Activated CD8-positive, alpha-beta T cell treated with anti-CD3 and anti-CD28 coated beads, Interleukin-2, amount 10 ng/mL, durations not matched to agents 7 days and 5 days (primary cell): Measurements from ENCODE around the gene TXK. TPM values are rescaled to one million over a fixed set of nuclear protein-coding genes. Genes with fewer than 3 reads are reported as not detected.

ENCODE experiments used
- ATAC-seq: fragments of 150-1000 bp; cut with Tn5 transposase; one replicate; pipeline ENCODE4 v1.10.0; 2021; ENCODE audit warnings: moderate library complexity
- CTCF ChIA-PET: fragments of 350-600 bp; sonication (Branson Sonifier 250); formaldehyde crosslinking; loops from one replicate; lab custom pipeline; 2021; ENCODE audit warnings: antibody characterized with exemption; lab: Charles Lee
- POLR2A ChIA-PET: fragments of 350-600 bp; sonication (Branson Sonifier 250); formaldehyde crosslinking; loops from one replicate; lab custom pipeline; 2021; ENCODE audit warnings: antibody characterized with exemption; lab: Charles Lee
- DNase-seq: peaks from one replicate; pipeline ENCODE4 v3.0.0-alpha.2; 2020
- H3K27ac Mint-ChIP-seq: one replicate; pipeline ENCODE4 v1.8.0; 2021; ENCODE audit warnings: mild to moderate bottlenecking, mixed read lengths
- H3K27me3 Mint-ChIP-seq: one replicate; pipeline ENCODE4 v1.8.0; 2021; ENCODE audit warnings: low read depth, mixed read lengths
- H3K36me3 Mint-ChIP-seq: one replicate; pipeline ENCODE4 v1.8.0; 2021; ENCODE audit warnings: low read depth, mixed read lengths
- H3K4me1 Mint-ChIP-seq: one replicate; pipeline ENCODE4 v1.8.0; 2021; ENCODE audit warnings: low read depth, mixed read lengths
- H3K4me3 Mint-ChIP-seq: one replicate; pipeline ENCODE4 v1.8.0; 2021; ENCODE audit warnings: mild to moderate bottlenecking, mixed read lengths
- H3K9me3 Mint-ChIP-seq: one replicate; pipeline ENCODE4 v1.8.0; 2022; ENCODE audit warnings: mixed read lengths; ENCODE audit not compliant: insufficient read depth
- total RNA-seq, 2 experiments: library from RNA; stranded (reverse); gene quantifications; one replicate each; pipeline ENCODE4 v1.2.3, GENCODE V29; 2021

TXK gene
- total RNA-seq, 2 experiments from 2014 or later, result 60.6 to 63.6 TPM

GRCh38 chr4:48137846-48138245, 3.8 kb upstream of the TXK start:
- Mint-ChIP-seq H3K4me1 (peaks cover 72% of the 10 kb centered on the region), H3K9me3 (no peaks in the 10 kb centered on the region), H3K4me3 (peak overlapping the region; percentile 76), H3K27me3 (no peaks in the 10 kb centered on the region), H3K27ac (peak overlapping the region; percentile 91), H3K36me3 (peaks cover 32% of the 10 kb centered on the region)
- CTCF ChIA-PET, result interaction anchor here (1.0 to 7.4 kb wide), 6 partner anchors 10 to 301 kb away, joined by 3 to 284 read pairs (median 10); no protein-coding TSS in a partner anchor
- ATAC-seq, result peak; percentile 50
- POLR2A ChIA-PET, result interaction anchor here (1.1 to 4.4 kb wide), 5 partner anchors 9 to 225 kb away, joined by 3 to 149 read pairs (median 4); partner anchors contain the start of gene SLAIN2
- peak; percentile 47 for DNase-seq

GRCh38 chr4:48133669-48134068, 381 bp downstream of the TXK start:
- DNase-seq, result no peak
- no peaks in the 10 kb centered on the region for H3K9me3 Mint-ChIP-seq
- H3K27me3 Mint-ChIP-seq, result no peaks in the 10 kb centered on the region
- peak overlapping the region; percentile 92 for H3K27ac Mint-ChIP-seq
- no peak for ATAC-seq
- H3K4me1 Mint-ChIP-seq, result peaks cover 77% of the 10 kb centered on the region
- POLR2A ChIA-PET, result interaction anchor here (0.7 to 1.2 kb wide), 4 partner anchors 15 to 319 kb away, joined by 3 to 5 read pairs (median 4); no protein-coding TSS in a partner anchor
- peak overlapping the region; percentile 90 for H3K4me3 Mint-ChIP-seq
- peaks cover 58% of the 10 kb centered on the region for H3K36me3 Mint-ChIP-seq
- CTCF ChIA-PET, result interaction anchor here (1.4 kb wide), 1 partner anchor 9 kb away, joined by 4 read pairs; no protein-coding TSS in a partner anchor

- Mint-ChIP-seq H3K4me1 (peaks cover 77% of the 10 kb centered on the region), H3K27me3 (no peaks in the 10 kb centered on the region), H3K4me3 (peak overlapping the region; percentile 90), H3K9me3 (no peaks in the 10 kb centered on the region), H3K36me3 (peaks cover 66% of the 10 kb centered on the region), H3K27ac (peak overlapping the region; percentile 92)
- DNase-seq (no peak), ATAC-seq (no peak)
- POLR2A ChIA-PET, result interaction anchor here (1.0 to 5.7 kb wide), 3 partner anchors 7 to 209 kb away, joined by 4 to 149 read pairs (median 4); partner anchors contain the start of gene SLAIN2
- CTCF ChIA-PET, result interaction anchor here (1.0 to 10.5 kb wide), 5 partner anchors 7 to 159 kb away, joined by 3 to 284 read pairs (median 6); no protein-coding TSS in a partner anchor
Observed at GRCh38 chr4:48131736-48132135, 2.3 kb downstream of the TXK start.

GRCh38 chr4:48130100-48130499, 4.0 kb downstream of the TXK start:
- CTCF ChIA-PET, result interaction anchor here (0.9 to 10.5 kb wide), 6 partner anchors 9 to 206 kb away, joined by 3 to 284 read pairs (median 17); no protein-coding TSS in a partner anchor
- no peak for DNase-seq
- H3K4me1 Mint-ChIP-seq, result peaks cover 78% of the 10 kb centered on the region
- H3K27ac Mint-ChIP-seq, result peak overlapping the region; percentile 92
- ATAC-seq, result no peak
- H3K27me3 Mint-ChIP-seq, result no peaks in the 10 kb centered on the region
- POLR2A ChIA-PET, result interaction anchor here (1.0 to 5.7 kb wide), 2 partner anchors 9 to 212 kb away, joined by 4 to 149 read pairs; partner anchors contain the start of gene SLAIN2
- H3K36me3 Mint-ChIP-seq, result peaks cover 68% of the 10 kb centered on the region
- H3K4me3 Mint-ChIP-seq, result peak overlapping the region; percentile 90
- H3K9me3 Mint-ChIP-seq, result no peaks in the 10 kb centered on the region

GRCh38 chr4:48129307-48130014, 4.6 kb downstream of the TXK start:
- Mint-ChIP-seq H3K9me3 (no peaks in the 10 kb centered on the region), H3K27me3 (no peaks in the 10 kb centered on the region), H3K36me3 (peaks cover 70% of the 10 kb centered on the region), H3K27ac (peak overlapping the region; percentile 92), H3K4me1 (peaks cover 78% of the 10 kb centered on the region), H3K4me3 (peak overlapping the region; percentile 90)
- peak; percentile 44 for ATAC-seq
- peak; percentile 74 for DNase-seq
- ChIA-PET CTCF (interaction anchor here (0.9 to 10.5 kb wide), 7 partner anchors 10 to 206 kb away, joined by 3 to 284 read pairs (median 3); no protein-coding TSS in a partner anchor), POLR2A (interaction anchor here (0.6 to 5.7 kb wide), 4 partner anchors 10 to 212 kb away, joined by 3 to 149 read pairs (median 5); partner anchors contain the start of gene SLAIN2)

GRCh38 chr4:48127682-48128404, 6.2 kb downstream of the TXK start:
- CTCF ChIA-PET, result interaction anchor here (0.6 to 10.5 kb wide), 16 partner anchors 9 to 418 kb away, joined by 3 to 284 read pairs (median 6); no protein-coding TSS in a partner anchor
- peak overlapping the region; percentile 92 for H3K27ac Mint-ChIP-seq
- H3K9me3 Mint-ChIP-seq, result no peaks in the 10 kb centered on the region
- H3K4me3 Mint-ChIP-seq, result peak overlapping the region; percentile 90
- peaks cover 72% of the 10 kb centered on the region for H3K36me3 Mint-ChIP-seq
- POLR2A ChIA-PET, result interaction anchor here (1.0 to 5.7 kb wide), 2 partner anchors 11 to 147 kb away, joined by 3 to 149 read pairs; no protein-coding TSS in a partner anchor
- ATAC-seq (peak; percentile 81), DNase-seq (peak; percentile 93)
- no peaks in the 10 kb centered on the region for H3K27me3 Mint-ChIP-seq
- peaks cover 85% of the 10 kb centered on the region for H3K4me1 Mint-ChIP-seq

GRCh38 chr4:48127231-48127630, 6.8 kb downstream of the TXK start:
- Mint-ChIP-seq H3K36me3 (peaks cover 71% of the 10 kb centered on the region), H3K4me3 (peak overlapping the region; percentile 90), H3K4me1 (peaks cover 85% of the 10 kb centered on the region), H3K9me3 (no peaks in the 10 kb centered on the region), H3K27me3 (no peaks in the 10 kb centered on the region), H3K27ac (peak overlapping the region; percentile 92)
- ATAC-seq (no peak), DNase-seq (no peak)
- POLR2A ChIA-PET, result interaction anchor here (5.7 kb wide), 1 partner anchor 12 kb away, joined by 149 read pairs; no protein-coding TSS in a partner anchor
- CTCF ChIA-PET, result interaction anchor here (0.6 to 10.5 kb wide), 14 partner anchors 11 to 418 kb away, joined by 3 to 284 read pairs (median 6); no protein-coding TSS in a partner anchor

- H3K4me3 Mint-ChIP-seq, result no peak overlapping the region
- peaks cover 66% of the 10 kb centered on the region for H3K36me3 Mint-ChIP-seq
- DNase-seq (no peak), ATAC-seq (no peak)
- no peaks in the 10 kb centered on the region for H3K27me3 Mint-ChIP-seq
- peaks cover 83% of the 10 kb centered on the region for H3K4me1 Mint-ChIP-seq
- CTCF ChIA-PET, result interaction anchor here (1.2 to 10.5 kb wide), 10 partner anchors 10 to 419 kb away, joined by 3 to 284 read pairs (median 10); no protein-coding TSS in a partner anchor
- peak overlapping the region; percentile 92 for H3K27ac Mint-ChIP-seq
- POLR2A ChIA-PET, result interaction anchor here (5.7 kb wide), 1 partner anchor 12 kb away, joined by 149 read pairs; no protein-coding TSS in a partner anchor
- H3K9me3 Mint-ChIP-seq, result no peaks in the 10 kb centered on the region
Observed at GRCh38 chr4:48126621-48127020, 7.4 kb downstream of the TXK start.

- Mint-ChIP-seq H3K9me3 (no peaks in the 10 kb centered on the region), H3K27me3 (no peaks in the 10 kb centered on the region), H3K4me3 (no peak overlapping the region), H3K4me1 (peaks cover 67% of the 10 kb centered on the region), H3K36me3 (peaks cover 49% of the 10 kb centered on the region), H3K27ac (no peak overlapping the region)
- DNase-seq (no peak), ATAC-seq (no peak)
- POLR2A ChIA-PET, result interaction anchor here (0.9 to 1.3 kb wide), 3 partner anchors 13 to 17 kb away, joined by 3 to 6 read pairs (median 3); no protein-coding TSS in a partner anchor
- CTCF ChIA-PET, result interaction anchor here (0.8 to 10.5 kb wide), 8 partner anchors 10 to 150 kb away, joined by 3 to 284 read pairs (median 4); partner anchors contain the start of gene TXK
Observed at GRCh38 chr4:48124870-48125269, 9.2 kb downstream of the TXK start.

- ATAC-seq (no peak), DNase-seq (no peak)
- ChIA-PET POLR2A (no interaction called here), CTCF (interaction anchor here (1.0 to 10.5 kb wide), 3 partner anchors 13 to 88 kb away, joined by 3 to 284 read pairs (median 4); no protein-coding TSS in a partner anchor)
- no peak overlapping the region for H3K4me3 Mint-ChIP-seq
- no peak overlapping the region for H3K27ac Mint-ChIP-seq
- H3K27me3 Mint-ChIP-seq, result no peaks in the 10 kb centered on the region
- H3K36me3 Mint-ChIP-seq, result peaks cover 56% of the 10 kb centered on the region
- H3K4me1 Mint-ChIP-seq, result peaks cover 67% of the 10 kb centered on the region
- H3K9me3 Mint-ChIP-seq, result no peaks in the 10 kb centered on the region
Observed at GRCh38 chr4:48122756-48123155, 11.3 kb downstream of the TXK start.
